A673 (cell line): ENCODE results near the gene SNORC. TPM values are rescaled to one million over a fixed set of nuclear protein-coding genes. Genes with fewer than 3 reads are reported as not detected.
"Not testable (repeated sequence)": the region's sequence is repeated elsewhere in the genome, so short reads cannot be mapped to it uniquely, and the experiment has no call there.

ENCODE experiments used
- BruUV-seq: library from RNA; stranded (reverse); fragments of 400-500 nt; replicated peaks from 2 replicates; lab custom pipeline; 2021; lab: Mats Ljungman, UMichigan
- CTCF ChIA-PET: fragments of 300-600 bp; sonication (Branson Sonifier 250); formaldehyde crosslinking; loops from one replicate; lab custom pipeline; 2022; ENCODE audit warnings: antibody characterized with exemption; lab: Charles Lee
- POLR2A ChIA-PET: fragments of 300-600 bp; sonication (Branson Sonifier 250); formaldehyde crosslinking; loops from one replicate; lab custom pipeline; 2022; ENCODE audit warnings: antibody characterized with exemption; ENCODE audit not compliant: low non-redundant PET; lab: Charles Lee
- DNase-seq: peaks from one replicate; pipeline ENCODE4 v3.0.0-alpha.2; 2015; ENCODE audit warnings: low spot score
- H3K27ac ChIP-seq: fragments of 200-600 bp; sonication (generic); 2 replicates; pipeline ENCODE4 v1.5.1; 2016; ENCODE audit warnings: mixed run types, low read depth, mild to moderate bottlenecking, mixed read lengths, antibody characterized with exemption, low read length; ENCODE audit not compliant: poor library complexity, severe bottlenecking
- H3K27me3 ChIP-seq: fragments of 200-600 bp; sonication (generic); replicated peaks from 2 replicates; pipeline ENCODE4 v1.6.1; 2017; ENCODE audit warnings: mixed run types, low read depth, mild to moderate bottlenecking, mixed read lengths, antibody characterized with exemption, low read length; ENCODE audit not compliant: insufficient read depth, poor library complexity
- H3K36me3 ChIP-seq: fragments of 200-600 bp; sonication (generic); 2 replicates; pipeline ENCODE4 v1.6.1; 2016; ENCODE audit warnings: mixed run types, mild to moderate bottlenecking, mixed read lengths, antibody characterized with exemption, low read length; ENCODE audit not compliant: insufficient read depth, poor library complexity, severe bottlenecking
- H3K4me1 ChIP-seq: fragments of 200-600 bp; sonication (generic); 2 replicates; pipeline ENCODE4 v1.6.1; 2017; ENCODE audit warnings: mixed run types, mild to moderate bottlenecking, mixed read lengths, antibody characterized with exemption, low read length; ENCODE audit not compliant: insufficient read depth, poor library complexity, severe bottlenecking
- H3K4me3 ChIP-seq: fragments of 200-600 bp; sonication (generic); 2 replicates; pipeline ENCODE4 v1.5.1; 2016; ENCODE audit warnings: low read depth, mixed run types, mild to moderate bottlenecking, mixed read lengths, low read length; ENCODE audit not compliant: poor library complexity, severe bottlenecking
- H3K9me3 ChIP-seq: fragments of 200-600 bp; sonication (generic); 2 replicates; pipeline ENCODE4 v1.6.1; 2016; ENCODE audit warnings: mixed run types, low read depth, mild to moderate bottlenecking, mixed read lengths, antibody characterized with exemption, low read length; ENCODE audit not compliant: poor library complexity, severe bottlenecking
- EZH2 ChIP-seq: fragments of 200-600 bp; sonication (generic); IDR thresholded peaks from 2 replicates; pipeline ENCODE4 v1.6.1; 2017; ENCODE audit warnings: borderline replicate concordance, low read depth, mild to moderate bottlenecking, mixed read lengths, antibody characterized with exemption, low read length; ENCODE audit not compliant: poor library complexity, severe bottlenecking
- intact Hi-C: fragments of 100-400 bp; cut with micrococcal nuclease; formaldehyde crosslinking; loops from one replicate; pipeline ENCODE4 v1.10.0; 2022; ENCODE audit not compliant: unreplicated experiment
- total RNA-seq: library from RNA; stranded (reverse); gene quantifications from 2 replicates; pipeline ENCODE4 v1.2.3, GENCODE V29; 2021
- TF ChIP-seq, protein P1 (sequence below): fragments of 300-800, 200-600 bp; sonication (generic); conservative IDR thresholded peaks from 2 replicates; pipeline ENCODE4 v1.5.1; 2017; ENCODE audit warnings: low read depth, mild to moderate bottlenecking, antibody characterized with exemption, low read length, moderate library complexity, mixed read lengths

The SNORC gene
- total RNA-seq, 1 experiment from 2014 or later: 4.6 TPM

DNA sequence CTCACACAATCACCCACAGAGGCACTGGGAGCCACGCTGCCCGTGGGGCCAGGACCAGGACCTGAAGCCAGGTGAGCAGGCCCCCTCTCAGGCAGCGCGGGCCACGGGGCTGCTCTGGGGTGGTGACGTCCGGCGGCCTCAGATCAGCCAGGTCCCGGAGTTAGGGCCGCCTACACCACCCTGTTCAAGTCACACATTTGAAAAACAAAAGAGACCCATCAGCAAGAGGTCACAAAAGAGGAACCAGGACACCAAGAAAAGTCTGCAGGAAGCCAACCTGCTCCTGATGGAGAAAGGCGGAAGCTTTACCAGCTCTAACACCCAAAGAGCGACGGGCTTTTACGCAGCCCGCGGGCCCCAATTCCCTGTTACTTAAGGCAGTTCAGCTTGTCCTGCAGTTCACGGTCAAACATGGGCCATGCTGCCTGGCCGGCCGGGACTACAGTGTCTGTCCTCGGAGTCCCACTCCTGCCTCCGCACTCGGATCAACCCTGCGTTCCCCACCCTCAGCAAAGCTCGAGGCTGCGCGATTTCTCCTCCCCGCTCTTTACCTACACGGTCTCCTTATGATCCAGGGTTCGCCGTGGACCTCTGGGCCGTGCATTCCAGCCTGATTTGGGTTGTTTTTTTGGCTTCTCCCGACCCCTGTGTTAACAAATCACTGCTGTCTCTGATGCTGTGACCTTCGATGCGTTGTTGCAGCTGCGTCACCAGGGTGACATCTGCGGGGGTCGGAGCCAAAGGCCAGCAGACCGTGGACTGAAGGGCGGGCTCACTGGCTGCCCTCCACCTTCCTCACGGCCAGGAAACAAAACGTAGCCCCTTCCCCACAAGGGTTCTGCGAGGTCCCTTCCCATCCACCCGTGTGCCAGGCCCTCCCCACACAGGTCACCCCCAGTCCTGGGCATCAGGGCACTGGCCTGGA lies 31.0 kb downstream of the SNORC start:
- H3K36me3 ChIP-seq: no peaks in the 10 kb centered on the region
- no peaks in the 10 kb centered on the region for H3K27me3 ChIP-seq
- ChIA-PET POLR2A (no interaction called here), CTCF (no interaction called here)
- no peaks in the 10 kb centered on the region for H3K4me1 ChIP-seq
- no peaks in the 10 kb centered on the region for H3K9me3 ChIP-seq
- no peak for DNase-seq
- no TSS peak for BruUV-seq
- TF ChIP-seq, protein P1, sequence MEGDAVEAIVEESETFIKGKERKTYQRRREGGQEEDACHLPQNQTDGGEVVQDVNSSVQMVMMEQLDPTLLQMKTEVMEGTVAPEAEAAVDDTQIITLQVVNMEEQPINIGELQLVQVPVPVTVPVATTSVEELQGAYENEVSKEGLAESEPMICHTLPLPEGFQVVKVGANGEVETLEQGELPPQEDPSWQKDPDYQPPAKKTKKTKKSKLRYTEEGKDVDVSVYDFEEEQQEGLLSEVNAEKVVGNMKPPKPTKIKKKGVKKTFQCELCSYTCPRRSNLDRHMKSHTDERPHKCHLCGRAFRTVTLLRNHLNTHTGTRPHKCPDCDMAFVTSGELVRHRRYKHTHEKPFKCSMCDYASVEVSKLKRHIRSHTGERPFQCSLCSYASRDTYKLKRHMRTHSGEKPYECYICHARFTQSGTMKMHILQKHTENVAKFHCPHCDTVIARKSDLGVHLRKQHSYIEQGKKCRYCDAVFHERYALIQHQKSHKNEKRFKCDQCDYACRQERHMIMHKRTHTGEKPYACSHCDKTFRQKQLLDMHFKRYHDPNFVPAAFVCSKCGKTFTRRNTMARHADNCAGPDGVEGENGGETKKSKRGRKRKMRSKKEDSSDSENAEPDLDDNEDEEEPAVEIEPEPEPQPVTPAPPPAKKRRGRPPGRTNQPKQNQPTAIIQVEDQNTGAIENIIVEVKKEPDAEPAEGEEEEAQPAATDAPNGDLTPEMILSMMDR: no peak
- no peak for TF ChIP-seq EZH2
- intact Hi-C loops: no loop called here
- H3K27ac ChIP-seq: no peak overlapping the region
- H3K4me3 ChIP-seq: no peak overlapping the region

DNA sequence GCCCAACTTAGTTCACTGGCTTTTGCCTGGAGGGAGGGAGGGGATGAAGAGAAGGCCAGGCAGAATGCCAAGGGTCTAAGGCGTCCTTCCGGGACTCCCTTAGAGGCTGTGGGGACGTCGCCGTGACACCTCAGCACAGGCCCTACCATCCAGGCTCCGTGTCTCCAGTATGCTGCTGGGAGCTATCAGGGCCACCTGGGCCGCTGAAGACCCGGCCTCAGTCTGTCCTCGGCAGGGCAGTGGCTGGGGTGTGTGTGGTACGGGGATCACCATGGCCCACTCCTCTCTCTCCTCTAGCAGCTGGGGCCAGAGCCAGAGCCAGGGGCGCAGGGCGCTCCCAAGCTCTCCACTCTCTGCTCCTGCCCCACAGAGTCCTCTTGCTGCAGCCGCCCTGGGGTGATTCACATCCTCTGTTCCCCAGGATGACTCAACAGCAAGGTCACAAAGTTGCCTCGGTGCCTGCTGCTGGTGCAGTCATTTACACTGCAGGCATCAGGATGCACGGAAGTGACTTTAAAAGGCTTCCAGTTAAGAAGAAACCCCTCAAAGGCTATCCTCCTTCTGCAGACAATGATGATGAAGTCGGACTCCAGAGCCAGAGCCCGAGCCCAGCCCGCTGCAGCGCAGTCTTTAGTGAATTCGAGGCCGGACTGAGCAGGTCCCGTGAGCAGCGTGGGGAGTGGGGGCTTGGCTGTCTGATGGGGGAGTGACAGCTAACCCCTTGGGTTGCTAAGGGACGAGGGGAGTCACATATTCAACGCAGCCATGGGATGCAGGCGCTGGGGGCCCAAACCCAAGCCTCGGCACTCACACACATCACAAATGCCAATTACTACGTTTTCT lies 31.9 kb downstream of the SNORC start:
- no peaks in the 10 kb centered on the region for H3K27me3 ChIP-seq
- TF ChIP-seq, protein P1: no peak
- TF ChIP-seq EZH2: no peak
- H3K4me1 ChIP-seq: no peaks in the 10 kb centered on the region
- DNase-seq: peak; percentile 65
- intact Hi-C loops: no loop called here
- ChIA-PET POLR2A (no interaction called here), CTCF (no interaction called here)
- H3K27ac ChIP-seq: no peak overlapping the region
- no TSS peak for BruUV-seq
- H3K36me3 ChIP-seq: no peaks in the 10 kb centered on the region
- H3K4me3 ChIP-seq: no peak overlapping the region
- no peaks in the 10 kb centered on the region for H3K9me3 ChIP-seq

DNA sequence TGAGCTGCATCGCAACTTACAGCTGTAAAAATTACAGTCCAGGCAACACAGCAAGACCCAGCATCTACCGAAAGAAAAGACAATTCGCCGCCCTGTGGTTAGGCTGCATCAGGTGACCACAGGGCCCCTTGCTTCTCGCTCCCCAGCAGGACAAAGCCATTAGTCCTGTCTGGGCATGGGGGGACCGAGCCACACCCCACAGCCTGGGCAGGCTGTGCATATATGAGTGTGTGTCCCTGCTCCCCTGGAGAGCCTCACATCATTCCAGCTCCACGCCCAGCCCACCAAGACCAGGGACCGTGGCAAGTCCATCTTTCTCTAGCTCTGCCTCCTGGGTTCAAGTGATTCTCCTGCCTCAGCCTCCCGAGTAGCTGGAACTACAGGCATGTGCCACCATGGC lies 33.9 kb downstream of the SNORC start:
- H3K9me3 ChIP-seq: no peaks in the 10 kb centered on the region
- H3K4me3 ChIP-seq: no peak overlapping the region
- DNase-seq: no peak
- H3K27me3 ChIP-seq: no peaks in the 10 kb centered on the region
- ChIA-PET POLR2A (interaction anchor here (0.6 kb wide), 1 partner anchor 503 kb away, joined by 4 read pairs; no protein-coding TSS in a partner anchor), CTCF (no interaction called here)
- no peak overlapping the region for H3K27ac ChIP-seq
- H3K4me1 ChIP-seq: no peaks in the 10 kb centered on the region
- BruUV-seq: no TSS peak
- TF ChIP-seq, protein P1: no peak
- no peak for TF ChIP-seq EZH2
- intact Hi-C loops: no loop called here
- no peaks in the 10 kb centered on the region for H3K36me3 ChIP-seq

DNA sequence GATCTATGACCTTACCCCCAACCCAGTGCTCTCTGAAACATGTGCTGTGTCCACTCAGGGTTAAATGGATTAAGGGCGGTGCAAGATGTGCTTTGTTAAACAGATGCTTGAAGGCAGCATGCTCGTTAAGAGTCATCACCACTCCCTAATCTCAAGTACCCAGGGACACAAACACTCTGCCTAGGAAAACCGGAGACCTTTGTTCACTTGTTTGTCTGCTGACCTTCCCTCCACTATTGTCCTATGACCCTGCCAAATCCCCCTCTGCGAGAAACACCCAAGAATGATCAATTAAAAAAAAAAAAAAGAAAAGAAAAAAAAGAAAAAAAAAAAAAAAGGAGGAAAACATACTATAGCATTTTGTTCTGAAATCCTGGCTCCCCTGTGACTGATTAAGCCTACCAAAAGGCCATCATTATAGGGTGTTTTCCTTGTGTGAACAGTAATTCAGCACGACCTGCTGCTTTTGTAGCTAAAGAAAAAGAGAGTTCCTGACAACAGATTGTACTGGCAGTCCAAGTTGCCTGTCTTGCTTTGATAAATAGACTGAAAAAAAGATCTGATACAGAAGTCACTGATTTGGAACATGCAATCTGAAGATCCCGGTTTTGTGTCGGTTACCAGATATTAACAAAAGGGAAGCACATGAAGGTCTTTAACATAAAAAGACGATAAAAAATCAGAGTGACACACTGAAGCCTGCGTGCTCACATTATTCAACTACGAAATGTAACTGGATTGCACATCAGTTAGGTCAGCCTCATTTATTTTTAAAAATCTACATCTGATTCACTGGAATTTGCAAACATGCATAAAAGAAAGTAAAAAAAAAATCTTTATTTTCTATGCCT lies 37.0 kb downstream of the SNORC start:
- intact Hi-C loops, H3K27ac ChIP-seq, H3K36me3 ChIP-seq, DNase-seq, BruUV-seq, CTCF ChIA-PET, POLR2A ChIA-PET, H3K27me3 ChIP-seq, H3K4me3 ChIP-seq, H3K4me1 ChIP-seq: not testable (repeated sequence)
- H3K9me3 ChIP-seq: peaks cover 12% of the 10 kb centered on the region
